Measurements from ENCODE around the gene SEC16A. TPM values are rescaled to one million over a fixed set of nuclear protein-coding genes. Genes with fewer than 3 reads are reported as not detected.
A peak's percentile ranks its signal among the peaks of the same experiment; 100 is the strongest.

Gene SEC16A
- total and polyA plus RNA-seq, 2 donors from 2014 or later, result 37.0 to 67.1 TPM

DNA sequence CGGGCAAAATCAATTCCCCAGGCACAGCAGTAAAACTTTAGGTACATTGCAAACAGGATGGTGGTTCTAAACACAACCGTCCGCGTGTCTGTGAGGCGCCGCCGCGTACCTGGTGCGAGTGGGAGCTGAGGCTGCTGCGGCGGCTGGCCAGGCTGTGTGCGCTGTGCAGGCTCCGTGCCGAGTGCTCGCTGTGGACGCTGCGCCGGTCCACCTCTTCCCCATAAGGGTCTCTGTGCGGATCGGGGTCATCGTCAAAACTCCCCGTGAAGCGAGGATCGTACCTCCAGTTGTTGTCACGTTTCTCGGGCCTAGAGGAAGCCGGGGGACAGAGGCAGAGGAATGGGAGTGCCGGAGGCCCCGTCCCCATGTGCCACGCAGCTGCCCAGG, 16.7 kb downstream of the SEC16A start:
- DNase-seq, result peak in 1 of 5 donors; percentile 56
- no peak for FAIRE-seq

DNA sequence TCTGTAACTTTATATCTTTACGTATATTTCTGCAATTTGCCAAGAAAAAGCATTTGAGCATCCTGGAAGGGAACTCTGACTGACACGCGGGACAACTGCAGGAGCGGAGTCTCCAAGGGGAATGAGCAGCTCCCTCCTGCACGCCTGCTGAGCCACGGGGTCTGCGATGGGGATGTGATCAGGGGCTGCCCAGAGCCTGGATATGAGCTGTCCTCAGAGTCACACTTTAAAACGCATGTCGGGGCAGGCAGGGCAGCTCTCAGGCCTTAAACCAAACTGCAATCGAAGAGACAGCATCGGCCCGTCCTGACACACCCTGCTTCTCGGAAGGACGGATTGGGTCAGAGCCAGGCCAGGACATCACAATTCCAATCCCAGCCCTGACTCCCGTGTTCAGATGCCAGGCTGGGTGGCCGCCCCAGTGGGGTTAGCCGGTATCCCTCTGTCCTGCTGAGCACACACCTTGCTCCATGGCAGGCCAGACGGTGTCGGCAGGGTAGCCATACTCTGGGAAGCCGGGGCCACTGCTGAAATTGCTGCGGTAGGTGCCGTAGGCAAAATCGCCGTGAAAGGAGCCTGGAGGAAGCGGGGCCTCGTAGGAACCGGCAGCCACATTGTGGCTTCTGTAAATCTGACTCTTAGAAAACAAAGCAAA, 17.2 kb downstream of the SEC16A start:
- peaks cover 0 to 70% (median 46%) of the 10 kb centered on the region in 3 donors for H3K36me3 ChIP-seq (ENCODE audit: control insufficient read depth in 2 of 3, insufficient read depth in 3 of 3, low read length in 3 of 3)
- intact Hi-C loops (cut with DNase I), result no loop called here
- no peak overlapping the region for H3K4me3 ChIP-seq (ENCODE audit: low read length in 3 of 3)
- DNase-seq (peak in 1 of 5 donors; percentile 54), FAIRE-seq (no peak)
- H3K9ac ChIP-seq (ENCODE audit: low read length in 3 of 3), result no peak overlapping the region
- H3K9me3 ChIP-seq (ENCODE audit: control insufficient read depth in 2 of 3, insufficient read depth in 1 of 3, low read length in 3 of 3), result no peaks in the 10 kb centered on the region
- H3K27me3 ChIP-seq (ENCODE audit: control insufficient read depth, insufficient read depth, low read length), result no peaks in the 10 kb centered on the region
- TF ChIP-seq, protein P1, sequence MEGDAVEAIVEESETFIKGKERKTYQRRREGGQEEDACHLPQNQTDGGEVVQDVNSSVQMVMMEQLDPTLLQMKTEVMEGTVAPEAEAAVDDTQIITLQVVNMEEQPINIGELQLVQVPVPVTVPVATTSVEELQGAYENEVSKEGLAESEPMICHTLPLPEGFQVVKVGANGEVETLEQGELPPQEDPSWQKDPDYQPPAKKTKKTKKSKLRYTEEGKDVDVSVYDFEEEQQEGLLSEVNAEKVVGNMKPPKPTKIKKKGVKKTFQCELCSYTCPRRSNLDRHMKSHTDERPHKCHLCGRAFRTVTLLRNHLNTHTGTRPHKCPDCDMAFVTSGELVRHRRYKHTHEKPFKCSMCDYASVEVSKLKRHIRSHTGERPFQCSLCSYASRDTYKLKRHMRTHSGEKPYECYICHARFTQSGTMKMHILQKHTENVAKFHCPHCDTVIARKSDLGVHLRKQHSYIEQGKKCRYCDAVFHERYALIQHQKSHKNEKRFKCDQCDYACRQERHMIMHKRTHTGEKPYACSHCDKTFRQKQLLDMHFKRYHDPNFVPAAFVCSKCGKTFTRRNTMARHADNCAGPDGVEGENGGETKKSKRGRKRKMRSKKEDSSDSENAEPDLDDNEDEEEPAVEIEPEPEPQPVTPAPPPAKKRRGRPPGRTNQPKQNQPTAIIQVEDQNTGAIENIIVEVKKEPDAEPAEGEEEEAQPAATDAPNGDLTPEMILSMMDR (IDR thresholded peaks at IDR 0.05; ENCODE audit: borderline replicate concordance, extremely low read depth, insufficient read depth), result no peak
- no peak overlapping the region for H3K27ac ChIP-seq (ENCODE audit: low read depth in 2 of 2, low read length in 2 of 2)
- peaks cover 0 to 12% (median 10%) of the 10 kb centered on the region in 3 donors for H3K4me1 ChIP-seq (ENCODE audit: control insufficient read depth in 2 of 3, insufficient read depth in 2 of 3, low read depth in 1 of 3, low read length in 3 of 3)

More for the DNA sequence above, 16.7 kb downstream of the SEC16A start:
- Histone ChIP-seq H3K27ac (ENCODE audit: low read depth in 2 of 2, low read length in 2 of 2) (no peak overlapping the region), H3K4me1 (ENCODE audit: control insufficient read depth in 2 of 3, insufficient read depth in 2 of 3, low read depth in 1 of 3, low read length in 3 of 3) (peaks cover 0 to 12% (median 10%) of the 10 kb centered on the region in 3 donors), H3K36me3 (ENCODE audit: control insufficient read depth in 2 of 3, insufficient read depth in 3 of 3, low read length in 3 of 3) (peaks cover 0 to 68% (median 45%) of the 10 kb centered on the region in 3 donors), H3K4me3 (ENCODE audit: low read length in 3 of 3) (no peak overlapping the region), H3K27me3 (ENCODE audit: control insufficient read depth, insufficient read depth, low read length) (no peaks in the 10 kb centered on the region), H3K9me3 (ENCODE audit: control insufficient read depth in 2 of 3, insufficient read depth in 1 of 3, low read length in 3 of 3) (no peaks in the 10 kb centered on the region), H3K9ac (ENCODE audit: low read length in 3 of 3) (no peak overlapping the region)
- intact Hi-C loops (cut with DNase I), result no loop called here
- TF ChIP-seq, protein P1 (IDR thresholded peaks at IDR 0.05; ENCODE audit: borderline replicate concordance, extremely low read depth, insufficient read depth), result no peak

DNA sequence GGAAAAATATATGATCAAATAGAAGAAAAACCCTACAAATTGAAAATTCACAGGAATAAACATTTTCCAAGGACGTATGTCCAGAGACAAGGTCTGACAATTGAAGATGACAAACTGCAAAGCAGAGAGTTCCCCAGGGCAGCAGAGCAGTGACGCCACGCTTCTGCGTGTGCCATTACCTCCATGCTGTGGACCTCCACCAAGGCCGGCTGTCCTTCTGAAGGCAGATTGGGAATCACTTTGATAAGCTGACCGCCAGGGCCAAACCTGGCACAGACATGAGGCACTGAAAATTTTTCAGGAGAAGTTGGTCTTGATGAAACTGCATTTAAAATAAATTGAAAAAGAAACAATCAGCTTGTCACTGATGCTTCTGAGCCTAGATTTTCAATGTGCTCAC, 18.6 kb downstream of the SEC16A start:
- peaks cover 0 to 1% (median 0%) of the 10 kb centered on the region in 3 donors for H3K4me1 ChIP-seq (ENCODE audit: control insufficient read depth in 2 of 3, insufficient read depth in 2 of 3, low read depth in 1 of 3, low read length in 3 of 3)
- H3K4me3 ChIP-seq (ENCODE audit: low read length in 3 of 3), result no peak overlapping the region
- no peak for DNase-seq
- TF ChIP-seq, protein P1 (IDR thresholded peaks at IDR 0.05; ENCODE audit: borderline replicate concordance, extremely low read depth, insufficient read depth), result no peak
- no peaks in the 10 kb centered on the region for H3K9me3 ChIP-seq (ENCODE audit: control insufficient read depth in 2 of 3, insufficient read depth in 1 of 3, low read length in 3 of 3)
- FAIRE-seq, result no peak
- H3K27ac ChIP-seq (ENCODE audit: low read depth in 2 of 2, low read length in 2 of 2), result no peak overlapping the region
- no peaks in the 10 kb centered on the region for H3K27me3 ChIP-seq (ENCODE audit: control insufficient read depth, insufficient read depth, low read length)
- intact Hi-C loops (cut with DNase I), result no loop called here
- H3K9ac ChIP-seq (ENCODE audit: low read length in 3 of 3), result no peak overlapping the region
- H3K36me3 ChIP-seq (ENCODE audit: control insufficient read depth in 2 of 3, insufficient read depth in 3 of 3, low read length in 3 of 3), result peaks cover 0 to 66% (median 47%) of the 10 kb centered on the region in 3 donors
